ENCODE data around the gene MAP2K3. TPM values are rescaled to one million over a fixed set of nuclear protein-coding genes. Genes with fewer than 3 reads are reported as not detected.
A peak's percentile ranks its signal among the peaks of the same experiment; 100 is the strongest.

MAP2K3 gene
- total RNA-seq, 1 experiment from 2014 or later = 50.9 TPM

DNA sequence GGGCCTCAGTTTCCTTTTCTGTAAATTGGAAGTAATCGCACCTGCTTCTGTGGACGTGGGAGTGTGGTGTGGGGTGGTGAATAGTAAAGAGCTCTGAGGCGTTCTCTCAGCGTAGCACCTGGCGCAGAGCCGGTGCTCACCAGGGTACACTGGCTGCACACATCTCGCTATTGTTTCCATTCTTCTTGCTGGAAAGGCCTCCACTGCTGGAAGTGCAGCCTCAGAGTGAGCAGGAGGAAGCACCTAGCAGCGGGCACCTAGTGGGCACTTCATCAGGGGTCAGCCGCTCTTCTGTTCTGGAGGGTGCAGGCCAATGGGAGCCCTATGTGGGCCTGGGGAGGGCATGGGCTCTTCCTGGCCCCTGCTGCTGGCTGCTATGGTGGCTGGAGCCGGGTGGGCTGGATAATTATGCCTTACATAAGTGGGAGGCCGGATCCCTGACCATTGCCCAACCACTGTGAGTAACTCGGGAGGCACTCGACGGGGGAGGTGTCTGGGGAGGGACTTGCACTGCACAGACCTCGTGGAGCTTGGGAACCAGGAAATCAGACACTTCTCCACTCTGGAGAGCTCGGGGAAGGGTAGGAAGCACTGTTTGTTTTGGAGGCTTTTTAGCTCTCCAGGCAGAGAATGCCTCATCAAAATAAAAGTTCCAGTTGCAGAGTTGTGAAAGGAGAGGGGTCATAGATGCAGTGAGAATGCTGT lies 1.7 kb downstream of the MAP2K3 start:
- Histone ChIP-seq H3K36me3 (ENCODE audit: control insufficient read depth, insufficient read depth, low read length) (no peaks in the 10 kb centered on the region), H3K9me3 (no peaks in the 10 kb centered on the region), H3K4me1 (peaks cover 22% of the 10 kb centered on the region), H3K27me3 (replicated peaks; ENCODE audit: control insufficient read depth, insufficient read depth, low read length) (no peaks in the 10 kb centered on the region), H3K4me3 (ENCODE audit: low read depth, low read length) (peak overlapping the region; percentile 83)
- peak overlapping the region; percentile 70 for H3K27ac Mint-ChIP-seq (ENCODE audit: unreplicated experiment)
- ChIA-PET POLR2A (interaction anchor here (1.2 to 1.9 kb wide), 2 partner anchors 11 to 171 kb away, joined by 7 to 8 read pairs; no protein-coding TSS in a partner anchor), CTCF (interaction anchor here (0.7 to 1.4 kb wide), 3 partner anchors 10 to 243 kb away, joined by 4 to 7 read pairs (median 4); partner anchors contain the start of gene USP22)
- H3K27me3 Mint-ChIP-seq (ENCODE audit: insufficient read depth, unreplicated experiment) = no peaks in the 10 kb centered on the region
- H3K4me3 Mint-ChIP-seq (ENCODE audit: unreplicated experiment) = peak overlapping the region; percentile 89
- H3K36me3 Mint-ChIP-seq (ENCODE audit: insufficient read depth, unreplicated experiment) = peaks cover 12% of the 10 kb centered on the region
- no peaks in the 10 kb centered on the region for H3K9me3 Mint-ChIP-seq (ENCODE audit: unreplicated experiment)
- TSS peak; percentile 63 for BruUV-seq (replicated peaks)
- TF ChIP-seq, protein P1, sequence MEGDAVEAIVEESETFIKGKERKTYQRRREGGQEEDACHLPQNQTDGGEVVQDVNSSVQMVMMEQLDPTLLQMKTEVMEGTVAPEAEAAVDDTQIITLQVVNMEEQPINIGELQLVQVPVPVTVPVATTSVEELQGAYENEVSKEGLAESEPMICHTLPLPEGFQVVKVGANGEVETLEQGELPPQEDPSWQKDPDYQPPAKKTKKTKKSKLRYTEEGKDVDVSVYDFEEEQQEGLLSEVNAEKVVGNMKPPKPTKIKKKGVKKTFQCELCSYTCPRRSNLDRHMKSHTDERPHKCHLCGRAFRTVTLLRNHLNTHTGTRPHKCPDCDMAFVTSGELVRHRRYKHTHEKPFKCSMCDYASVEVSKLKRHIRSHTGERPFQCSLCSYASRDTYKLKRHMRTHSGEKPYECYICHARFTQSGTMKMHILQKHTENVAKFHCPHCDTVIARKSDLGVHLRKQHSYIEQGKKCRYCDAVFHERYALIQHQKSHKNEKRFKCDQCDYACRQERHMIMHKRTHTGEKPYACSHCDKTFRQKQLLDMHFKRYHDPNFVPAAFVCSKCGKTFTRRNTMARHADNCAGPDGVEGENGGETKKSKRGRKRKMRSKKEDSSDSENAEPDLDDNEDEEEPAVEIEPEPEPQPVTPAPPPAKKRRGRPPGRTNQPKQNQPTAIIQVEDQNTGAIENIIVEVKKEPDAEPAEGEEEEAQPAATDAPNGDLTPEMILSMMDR (IDR thresholded peaks at IDR 0.05; ENCODE audit: insufficient read depth in 1 of 2, low read depth in 1 of 2, low read length in 1 of 2, severe bottlenecking in 1 of 2, unreplicated experiment in 1 of 2) = no peak
- peak; percentile 82 to 91 for DNase-seq
- peaks cover 17% of the 10 kb centered on the region for H3K4me1 Mint-ChIP-seq (ENCODE audit: low read depth, unreplicated experiment)
- intact Hi-C loops (cut with micrococcal nuclease; ENCODE audit: unreplicated experiment) = loop anchor here (10.0 kb wide), 1 partner anchor 89 kb away; the partner anchor contains the start of gene KCNJ12

DNA sequence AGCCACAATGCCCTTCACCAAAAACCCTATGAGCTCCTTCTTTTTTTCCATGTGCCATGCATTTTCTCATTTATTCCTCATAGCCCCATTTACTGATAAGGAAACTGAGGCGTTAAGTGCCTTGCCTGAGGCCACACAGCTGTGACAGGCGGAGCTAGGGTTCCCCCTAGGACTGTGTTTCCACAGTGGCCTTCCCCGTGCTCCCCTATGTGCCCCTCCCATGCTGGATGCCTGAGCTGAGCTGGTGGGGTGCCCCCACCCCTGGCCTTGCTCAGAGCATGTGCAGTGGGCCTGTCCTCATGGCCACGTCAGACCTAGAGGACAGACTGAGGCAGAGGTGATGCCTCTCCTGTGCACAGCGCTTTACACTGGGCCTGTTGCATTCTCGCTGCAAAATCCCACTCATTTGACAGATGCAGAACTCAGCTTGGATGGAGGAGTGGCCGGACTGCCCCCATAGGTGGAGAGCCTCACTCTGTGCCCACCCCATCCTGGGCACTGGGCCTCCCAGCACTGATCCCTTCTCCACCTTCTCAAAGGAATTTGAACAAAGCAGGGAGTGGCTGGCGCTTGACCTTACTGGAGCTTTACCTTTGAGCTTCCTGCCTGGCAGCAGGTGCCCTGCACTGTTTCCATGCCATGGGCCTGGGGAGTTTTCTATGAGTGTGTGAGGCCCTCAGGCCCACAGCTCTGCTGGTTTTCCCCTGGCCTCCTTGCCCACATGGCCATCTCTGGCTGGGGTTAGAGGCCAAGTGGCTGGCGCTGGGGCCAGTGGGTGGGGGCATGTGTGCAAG lies 2.6 kb downstream of the MAP2K3 start:
- no peak for DNase-seq
- BruUV-seq (replicated peaks) = no TSS peak
- peaks cover 12% of the 10 kb centered on the region for H3K36me3 Mint-ChIP-seq (ENCODE audit: insufficient read depth, unreplicated experiment)
- no peaks in the 10 kb centered on the region for H3K36me3 ChIP-seq (ENCODE audit: control insufficient read depth, insufficient read depth, low read length)
- peaks cover 17% of the 10 kb centered on the region for H3K4me1 Mint-ChIP-seq (ENCODE audit: low read depth, unreplicated experiment)
- intact Hi-C loops (cut with micrococcal nuclease; ENCODE audit: unreplicated experiment) = loop anchor here (10.0 kb wide), 1 partner anchor 88 kb away; the partner anchor contains the start of gene KCNJ12
- H3K4me1 ChIP-seq = peaks cover 22% of the 10 kb centered on the region
- peak overlapping the region; percentile 70 for H3K27ac Mint-ChIP-seq (ENCODE audit: unreplicated experiment)
- H3K4me3 Mint-ChIP-seq (ENCODE audit: unreplicated experiment) = peak overlapping the region; percentile 89
- no peaks in the 10 kb centered on the region for H3K9me3 Mint-ChIP-seq (ENCODE audit: unreplicated experiment)
- H3K27me3 Mint-ChIP-seq (ENCODE audit: insufficient read depth, unreplicated experiment) = no peaks in the 10 kb centered on the region
- TF ChIP-seq, protein P1 (IDR thresholded peaks at IDR 0.05; ENCODE audit: insufficient read depth in 1 of 2, low read depth in 1 of 2, low read length in 1 of 2, severe bottlenecking in 1 of 2, unreplicated experiment in 1 of 2) = no peak
- CTCF ChIA-PET = interaction anchor here (0.7 to 1.4 kb wide), 3 partner anchors 11 to 244 kb away, joined by 4 to 7 read pairs (median 4); partner anchors contain the start of gene USP22
- H3K27me3 ChIP-seq (replicated peaks; ENCODE audit: control insufficient read depth, insufficient read depth, low read length) = no peaks in the 10 kb centered on the region
- POLR2A ChIA-PET = interaction anchor here (1.2 to 1.9 kb wide), 2 partner anchors 12 to 170 kb away, joined by 7 to 8 read pairs; no protein-coding TSS in a partner anchor
- peak overlapping the region; percentile 83 for H3K4me3 ChIP-seq (ENCODE audit: low read depth, low read length)
- no peaks in the 10 kb centered on the region for H3K9me3 ChIP-seq
